Activated CD4-positive, alpha-beta T cell treated with anti-CD3 and anti-CD28 coated beads, Interleukin-2, amount 10 ng/mL, durations not matched to agents 7 days and 5 days (primary cell): ENCODE results near the gene LRBA. TPM values are rescaled to one million over a fixed set of nuclear protein-coding genes. Genes with fewer than 3 reads are reported as not detected.
"Not testable (repeated sequence)": the region's sequence is repeated elsewhere in the genome, so short reads cannot be mapped to it uniquely, and the experiment has no call there.

Experiments
- CTCF ChIA-PET: fragments of 350-600 bp; sonication (Branson Sonifier 250); formaldehyde crosslinking; loops from one replicate; lab custom pipeline; 2021; ENCODE audit warnings: antibody characterized with exemption; lab: Charles Lee
- POLR2A ChIA-PET: fragments of 350-600 bp; sonication (Branson Sonifier 250); formaldehyde crosslinking; loops from one replicate; lab custom pipeline; 2021; ENCODE audit warnings: antibody characterized with exemption; lab: Charles Lee
- DNase-seq: peaks from one replicate; pipeline ENCODE4 v3.0.0-alpha.2; 2020
- H3K27ac Mint-ChIP-seq: one replicate; pipeline ENCODE4 v1.8.0; 2021; ENCODE audit warnings: mild to moderate bottlenecking, moderate library complexity, mixed read lengths
- H3K27me3 Mint-ChIP-seq: one replicate; pipeline ENCODE4 v1.8.0; 2021; ENCODE audit warnings: mixed read lengths
- H3K36me3 Mint-ChIP-seq: one replicate; pipeline ENCODE4 v1.8.0; 2021; ENCODE audit warnings: low read depth, mixed read lengths
- H3K4me1 Mint-ChIP-seq: one replicate; pipeline ENCODE4 v1.8.0; 2021; ENCODE audit warnings: mixed read lengths
- H3K4me3 Mint-ChIP-seq: one replicate; pipeline ENCODE4 v1.8.0; 2021; ENCODE audit warnings: mild to moderate bottlenecking, moderate library complexity, mixed read lengths
- H3K9me3 Mint-ChIP-seq: one replicate; pipeline ENCODE4 v1.8.0; 2021; ENCODE audit warnings: mixed read lengths
- total RNA-seq, 2 experiments: library from RNA; stranded (reverse); gene quantifications; one replicate each; pipeline ENCODE4 v1.2.3, GENCODE V29; 2021

Gene LRBA
- total RNA-seq, 2 experiments from 2014 or later, result 44.7 to 49.6 TPM

DNA sequence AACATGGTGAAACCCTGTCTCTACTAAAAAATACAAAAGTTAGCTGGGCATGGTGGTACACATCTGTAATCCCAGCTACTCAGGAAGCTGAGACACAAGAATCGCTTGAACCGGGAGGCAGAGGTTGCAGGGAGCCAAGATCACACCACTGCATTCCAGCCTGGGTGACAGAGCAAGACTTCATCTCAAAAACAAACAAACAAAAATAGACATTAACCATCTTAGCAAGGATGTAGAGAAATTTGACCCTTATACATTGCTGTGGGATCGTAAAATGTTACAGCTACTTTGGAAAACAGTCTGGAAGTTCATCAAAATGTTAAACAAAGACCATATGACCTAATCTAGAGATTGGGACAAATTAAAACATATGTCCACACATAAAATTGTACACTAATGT is 96.5 kb downstream of the LRBA start:
- peak overlapping the region; percentile 16 for H3K27ac Mint-ChIP-seq
- H3K4me3 Mint-ChIP-seq, H3K4me1 Mint-ChIP-seq, H3K9me3 Mint-ChIP-seq, H3K27me3 Mint-ChIP-seq, DNase-seq, CTCF ChIA-PET, POLR2A ChIA-PET: not testable (repeated sequence)
- H3K36me3 Mint-ChIP-seq, result peaks cover 45% of the 10 kb centered on the region

DNA sequence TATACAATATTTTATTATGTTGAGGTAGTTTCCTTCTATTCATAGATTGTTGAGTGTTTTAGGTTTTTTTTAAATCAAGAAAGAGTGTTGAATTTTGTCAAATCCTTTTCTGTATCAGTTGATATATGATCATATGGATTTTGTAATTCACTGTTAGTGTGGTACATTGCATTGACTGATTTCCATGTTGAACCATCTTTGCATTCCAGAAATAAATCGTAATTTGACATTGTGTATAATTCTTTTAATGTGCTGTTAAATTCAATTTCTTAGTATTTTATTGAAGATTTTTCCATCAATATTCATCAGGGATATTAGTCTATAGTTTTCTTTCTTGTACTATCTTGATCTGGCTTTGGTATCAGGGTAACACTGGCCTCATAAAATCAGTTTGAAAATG is 103.8 kb downstream of the LRBA start:
- Mint-ChIP-seq H3K4me1 (peaks cover 10% of the 10 kb centered on the region), H3K4me3 (no peak overlapping the region), H3K36me3 (peaks cover 79% of the 10 kb centered on the region), H3K27me3 (no peaks in the 10 kb centered on the region), H3K9me3 (peaks cover 20% of the 10 kb centered on the region), H3K27ac (no peak overlapping the region)
- ChIA-PET POLR2A (no interaction called here), CTCF (no interaction called here)
- DNase-seq, result no peak

DNA sequence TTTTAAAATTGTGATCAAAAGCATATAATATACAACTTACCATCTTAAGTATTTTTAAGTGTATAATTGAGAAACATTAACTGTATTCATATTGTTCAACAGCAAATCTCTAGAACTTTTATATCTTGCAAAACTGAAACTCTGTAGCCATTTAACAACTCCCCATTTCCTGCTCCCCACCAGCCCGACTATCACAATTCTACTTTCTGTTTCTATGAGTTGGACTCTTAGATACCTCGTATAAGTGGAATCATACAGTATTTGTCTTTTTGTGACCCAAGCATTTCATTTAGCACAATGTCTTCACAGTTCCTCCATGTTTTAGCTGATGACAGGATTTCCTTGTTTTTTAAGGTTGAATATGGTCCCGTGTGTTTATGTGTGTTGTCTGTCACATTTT is 106.0 kb downstream of the LRBA start:
- H3K36me3 Mint-ChIP-seq, result peaks cover 79% of the 10 kb centered on the region
- no peak overlapping the region for H3K4me3 Mint-ChIP-seq
- peaks cover 20% of the 10 kb centered on the region for H3K9me3 Mint-ChIP-seq
- H3K4me1 Mint-ChIP-seq, result peaks cover 10% of the 10 kb centered on the region
- CTCF ChIA-PET, result no interaction called here
- no peaks in the 10 kb centered on the region for H3K27me3 Mint-ChIP-seq
- DNase-seq, result no peak
- POLR2A ChIA-PET, result no interaction called here
- peak overlapping the region; percentile 43 for H3K27ac Mint-ChIP-seq

DNA sequence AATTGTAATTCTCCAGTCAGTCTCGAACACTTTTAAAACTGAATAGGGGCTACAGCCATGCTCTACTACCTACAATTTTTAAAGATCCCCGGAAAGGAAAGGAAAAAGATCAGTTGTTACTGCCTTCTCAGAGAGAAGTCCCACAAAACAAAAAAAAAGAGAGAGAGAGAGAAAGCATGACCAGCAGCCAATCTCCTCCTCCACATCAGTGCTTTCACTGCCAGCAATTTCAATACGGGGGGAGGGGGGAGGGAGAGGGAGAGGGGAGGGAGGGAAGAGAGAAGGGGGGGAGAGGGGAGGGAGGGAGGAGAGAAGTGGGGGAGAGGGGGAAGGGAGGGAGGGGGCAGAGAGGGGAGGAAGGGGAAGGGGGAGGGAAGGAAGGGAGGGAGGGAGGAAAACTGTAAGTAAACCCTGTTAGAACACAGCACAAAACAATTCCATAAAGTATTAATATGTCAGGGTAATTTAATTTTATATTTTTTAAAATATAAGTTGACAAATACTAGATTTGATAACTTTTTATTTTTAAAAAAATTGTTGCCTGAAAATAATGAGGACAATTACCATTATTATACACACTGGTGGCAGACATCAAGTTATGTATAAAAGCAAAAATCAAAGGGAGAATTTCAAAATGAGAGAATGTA is 108.0 kb downstream of the LRBA start:
- POLR2A ChIA-PET, result no interaction called here

DNA sequence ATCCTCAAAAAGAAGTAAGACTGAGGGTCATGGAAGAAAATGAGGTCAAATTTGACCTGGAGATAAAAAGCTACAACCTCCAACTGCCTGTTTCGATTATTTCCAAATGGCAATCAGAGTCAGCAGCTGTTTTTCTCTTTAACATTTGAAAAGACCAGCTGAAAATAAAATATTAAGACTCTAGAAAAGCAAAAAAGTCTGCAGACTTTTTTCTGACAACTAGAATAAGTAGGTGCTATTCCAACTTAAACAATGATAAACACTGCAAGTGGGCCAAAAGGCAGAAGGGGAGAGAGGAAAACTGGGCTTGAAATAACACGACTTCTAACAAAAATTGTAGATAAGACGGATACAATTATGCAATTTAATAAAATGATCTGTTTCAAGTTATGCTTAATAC is 110.4 kb downstream of the LRBA start:
- DNase-seq, result no peak
- ChIA-PET CTCF (interaction anchor here (0.8 kb wide), 1 partner anchor 25 kb away, joined by 3 read pairs; no protein-coding TSS in a partner anchor), POLR2A (no interaction called here)
- Mint-ChIP-seq H3K4me1 (peaks cover 7% of the 10 kb centered on the region), H3K9me3 (no peaks in the 10 kb centered on the region), H3K4me3 (no peak overlapping the region), H3K27me3 (no peaks in the 10 kb centered on the region), H3K36me3 (peaks cover 60% of the 10 kb centered on the region), H3K27ac (no peak overlapping the region)

More for the DNA sequence above, 108.0 kb downstream of the LRBA start:
- no peak for DNase-seq
- H3K9me3 Mint-ChIP-seq, result peaks cover 13% of the 10 kb centered on the region
- no peak overlapping the region for H3K4me3 Mint-ChIP-seq
- peaks cover 10% of the 10 kb centered on the region for H3K4me1 Mint-ChIP-seq
- no peaks in the 10 kb centered on the region for H3K27me3 Mint-ChIP-seq
- H3K27ac Mint-ChIP-seq, result no peak overlapping the region
- CTCF ChIA-PET, result no interaction called here
- peaks cover 76% of the 10 kb centered on the region for H3K36me3 Mint-ChIP-seq

DNA sequence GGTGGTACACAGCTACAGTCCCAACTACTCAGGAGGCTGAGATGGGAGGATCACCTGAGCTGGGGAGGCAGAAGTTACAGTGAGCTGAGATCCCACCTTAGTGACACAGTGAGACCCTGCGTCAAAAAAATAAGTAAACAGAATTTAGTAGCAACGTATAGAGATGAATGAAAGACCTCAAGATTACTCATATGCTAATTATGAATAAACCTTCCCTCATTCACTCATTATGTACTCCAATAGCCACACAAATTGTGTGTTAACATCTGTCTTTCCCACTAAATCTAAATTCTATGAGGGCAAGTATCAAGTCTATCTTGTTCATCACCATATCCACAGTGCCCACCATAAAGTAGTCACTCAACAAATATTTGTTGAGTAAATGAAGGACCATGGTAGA is 111.5 kb downstream of the LRBA start:
- POLR2A ChIA-PET, result no interaction called here
- Mint-ChIP-seq H3K36me3 (peaks cover 58% of the 10 kb centered on the region), H3K4me1 (no peaks in the 10 kb centered on the region), H3K27me3 (no peaks in the 10 kb centered on the region), H3K27ac (no peak overlapping the region), H3K4me3 (no peak overlapping the region), H3K9me3 (no peaks in the 10 kb centered on the region)
- CTCF ChIA-PET, result no interaction called here
- DNase-seq, result no peak

DNA sequence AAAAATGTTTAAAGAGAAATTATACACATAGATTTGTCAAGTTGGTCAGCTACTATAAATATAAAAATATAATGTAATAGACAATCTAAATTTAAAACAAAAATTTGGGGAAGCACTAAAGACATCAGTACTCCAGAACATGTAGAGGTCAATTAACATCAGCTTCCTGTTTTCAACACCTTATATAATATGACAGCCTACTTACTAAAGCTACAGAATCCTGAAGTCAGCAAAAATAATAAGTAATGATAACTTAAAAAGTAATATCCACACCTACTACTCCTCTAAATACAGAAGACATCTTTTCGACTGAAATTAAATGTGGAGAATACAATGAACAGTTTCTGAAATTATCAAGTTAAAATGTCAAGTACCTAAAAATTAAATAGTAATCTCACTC is 118.6 kb downstream of the LRBA start:
- Mint-ChIP-seq H3K4me1 (no peaks in the 10 kb centered on the region), H3K27me3 (no peaks in the 10 kb centered on the region), H3K9me3 (no peaks in the 10 kb centered on the region), H3K36me3 (peaks cover 39% of the 10 kb centered on the region), H3K27ac (no peak overlapping the region), H3K4me3 (no peak overlapping the region)
- ChIA-PET POLR2A (no interaction called here), CTCF (interaction anchor here (1.0 kb wide), 1 partner anchor 65 kb away, joined by 3 read pairs; no protein-coding TSS in a partner anchor)
- DNase-seq, result no peak

DNA sequence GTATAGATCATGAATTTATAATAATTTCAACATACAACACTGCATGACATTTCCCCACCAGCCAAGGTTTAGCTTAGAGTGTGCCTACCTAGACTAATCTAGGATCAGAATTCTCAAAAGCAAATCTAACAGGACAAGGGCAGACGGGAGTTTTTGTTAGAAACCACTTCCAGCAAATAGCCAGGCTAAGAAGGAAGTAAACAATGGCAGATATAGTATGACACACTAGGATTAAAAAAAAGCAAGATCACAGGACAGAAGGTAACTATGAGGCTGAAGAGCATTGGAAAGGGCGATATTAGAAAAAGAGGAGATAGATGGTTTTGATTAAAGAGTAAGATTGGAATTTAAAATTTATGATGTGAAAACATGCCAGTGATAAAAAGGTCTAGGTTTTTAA is 124.8 kb downstream of the LRBA start:
- no peak overlapping the region for H3K27ac Mint-ChIP-seq
- POLR2A ChIA-PET, result no interaction called here
- H3K9me3 Mint-ChIP-seq, result no peaks in the 10 kb centered on the region
- no peak for DNase-seq
- H3K4me1 Mint-ChIP-seq, result peaks cover 12% of the 10 kb centered on the region
- CTCF ChIA-PET, result no interaction called here
- no peaks in the 10 kb centered on the region for H3K27me3 Mint-ChIP-seq
- peaks cover 29% of the 10 kb centered on the region for H3K36me3 Mint-ChIP-seq
- H3K4me3 Mint-ChIP-seq, result no peak overlapping the region

DNA sequence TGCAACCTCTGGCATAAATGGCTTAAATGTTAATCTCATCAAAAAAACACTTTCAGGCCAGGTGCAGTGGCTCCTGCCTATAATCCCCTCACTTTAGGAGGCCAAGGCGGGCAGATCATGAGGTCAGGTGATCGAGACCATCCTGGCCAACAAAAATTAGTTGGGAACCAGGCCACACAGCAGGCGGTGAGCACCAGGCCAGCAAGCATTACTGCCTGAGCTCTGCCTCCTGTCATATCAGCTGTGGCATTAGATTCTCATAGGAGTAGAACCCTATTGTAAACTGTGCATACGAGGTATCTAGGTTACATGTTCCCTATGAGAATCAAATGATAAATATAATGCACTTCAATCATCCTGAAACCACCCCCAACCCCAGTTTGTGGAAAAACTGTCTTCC is 125.8 kb downstream of the LRBA start:
- DNase-seq, result no peak
- H3K27ac Mint-ChIP-seq, result no peak overlapping the region
- no peaks in the 10 kb centered on the region for H3K9me3 Mint-ChIP-seq
- ChIA-PET POLR2A (no interaction called here), CTCF (no interaction called here)
- H3K4me3 Mint-ChIP-seq, result no peak overlapping the region
- no peaks in the 10 kb centered on the region for H3K27me3 Mint-ChIP-seq
- peaks cover 26% of the 10 kb centered on the region for H3K36me3 Mint-ChIP-seq
- H3K4me1 Mint-ChIP-seq, result peaks cover 12% of the 10 kb centered on the region

DNA sequence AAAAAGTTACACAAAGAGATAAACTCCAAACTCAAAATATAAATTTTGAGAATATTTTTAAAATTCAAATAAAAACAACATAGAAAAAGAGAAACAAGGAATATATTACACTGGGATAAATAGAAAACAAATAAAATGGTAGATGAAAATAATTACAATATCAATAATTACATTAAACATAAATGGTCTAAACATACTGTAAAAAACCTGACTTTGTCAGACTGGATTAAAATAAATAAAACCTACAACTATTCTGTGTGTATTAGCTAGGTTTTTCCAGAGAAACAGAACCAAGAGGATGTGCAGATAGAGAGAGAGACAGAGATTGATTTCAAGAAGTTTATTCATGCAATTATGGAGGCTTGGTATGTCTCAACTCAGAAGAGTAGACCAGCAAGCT is 126.5 kb downstream of the LRBA start:
- H3K27ac Mint-ChIP-seq, result no peak overlapping the region
- no peaks in the 10 kb centered on the region for H3K27me3 Mint-ChIP-seq
- peaks cover 22% of the 10 kb centered on the region for H3K36me3 Mint-ChIP-seq
- no peak overlapping the region for H3K4me3 Mint-ChIP-seq
- H3K9me3 Mint-ChIP-seq, result no peaks in the 10 kb centered on the region
- ChIA-PET POLR2A (no interaction called here), CTCF (no interaction called here)
- H3K4me1 Mint-ChIP-seq, result peaks cover 12% of the 10 kb centered on the region
- DNase-seq, result no peak

DNA sequence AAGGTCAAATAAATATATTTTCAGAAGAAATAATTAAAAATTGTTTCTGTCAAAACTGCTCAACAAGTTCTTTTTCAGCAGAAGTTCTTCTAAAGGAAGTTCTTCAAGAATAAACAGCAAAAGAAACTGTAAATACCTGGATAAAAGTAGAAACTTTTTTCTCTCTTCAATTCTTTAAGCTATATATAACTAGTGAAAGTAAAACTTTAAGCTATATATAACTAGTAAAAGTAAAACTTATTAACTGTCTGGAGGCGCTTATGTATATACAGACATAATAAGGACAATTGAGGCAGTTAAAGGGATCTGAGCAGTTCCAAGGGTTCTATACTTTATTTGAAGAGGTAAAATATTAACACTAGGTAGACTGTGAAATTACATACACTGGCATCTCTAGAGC is 126.9 kb downstream of the LRBA start:
- Mint-ChIP-seq H3K9me3 (no peaks in the 10 kb centered on the region), H3K4me3 (no peak overlapping the region), H3K27me3 (no peaks in the 10 kb centered on the region), H3K36me3 (peaks cover 22% of the 10 kb centered on the region), H3K27ac (no peak overlapping the region), H3K4me1 (peaks cover 12% of the 10 kb centered on the region)
- CTCF ChIA-PET, result no interaction called here
- POLR2A ChIA-PET, result no interaction called here
- DNase-seq, result no peak

DNA sequence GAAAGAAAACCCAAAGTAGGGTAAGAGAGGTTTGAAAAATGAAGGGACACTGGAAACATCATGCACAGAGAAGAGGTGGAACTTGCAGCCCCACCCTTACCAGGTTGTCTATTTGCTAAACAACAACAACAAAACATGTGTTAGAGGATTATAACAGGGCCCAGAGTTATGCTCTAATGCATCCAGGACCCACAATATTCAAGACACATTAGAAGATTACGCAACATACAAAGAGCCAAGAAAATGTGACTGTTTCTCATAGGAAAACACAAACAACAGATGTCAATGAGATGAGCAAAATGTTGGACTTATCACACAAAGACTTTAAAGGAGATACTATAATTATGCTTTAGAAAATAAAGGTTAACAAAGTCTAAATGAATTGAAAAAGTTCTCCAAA is 128.5 kb downstream of the LRBA start:
- peaks cover 18% of the 10 kb centered on the region for H3K36me3 Mint-ChIP-seq
- POLR2A ChIA-PET, result no interaction called here
- DNase-seq, result no peak
- no peaks in the 10 kb centered on the region for H3K27me3 Mint-ChIP-seq
- H3K27ac Mint-ChIP-seq, result no peak overlapping the region
- peaks cover 12% of the 10 kb centered on the region for H3K4me1 Mint-ChIP-seq
- no peaks in the 10 kb centered on the region for H3K9me3 Mint-ChIP-seq
- CTCF ChIA-PET, result no interaction called here
- H3K4me3 Mint-ChIP-seq, result no peak overlapping the region

DNA sequence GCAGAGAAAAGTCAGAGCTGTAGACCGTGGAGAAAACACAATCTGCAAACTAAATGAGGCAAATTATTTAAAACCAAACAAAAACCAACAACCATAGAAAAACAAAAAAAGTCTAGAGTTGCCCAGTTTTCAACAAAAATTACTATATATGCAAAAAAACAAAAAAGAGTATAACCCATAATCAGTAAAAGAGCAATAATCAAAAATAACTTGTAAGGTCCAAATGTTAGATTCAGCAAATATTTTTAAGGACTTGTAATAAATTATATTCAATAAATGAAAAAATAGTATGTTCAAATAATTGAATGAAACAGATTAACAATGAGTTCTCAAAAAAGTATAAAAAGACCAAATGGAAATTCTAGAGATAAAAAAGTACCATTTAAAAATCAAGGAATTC is 130.5 kb downstream of the LRBA start:
- ChIA-PET CTCF (no interaction called here), POLR2A (no interaction called here)
- H3K27ac Mint-ChIP-seq, result no peak overlapping the region
- peaks cover 33% of the 10 kb centered on the region for H3K36me3 Mint-ChIP-seq
- no peak overlapping the region for H3K4me3 Mint-ChIP-seq
- peaks cover 6% of the 10 kb centered on the region for H3K4me1 Mint-ChIP-seq
- DNase-seq, result no peak
- peaks cover 2% of the 10 kb centered on the region for H3K9me3 Mint-ChIP-seq
- H3K27me3 Mint-ChIP-seq, result no peaks in the 10 kb centered on the region

DNA sequence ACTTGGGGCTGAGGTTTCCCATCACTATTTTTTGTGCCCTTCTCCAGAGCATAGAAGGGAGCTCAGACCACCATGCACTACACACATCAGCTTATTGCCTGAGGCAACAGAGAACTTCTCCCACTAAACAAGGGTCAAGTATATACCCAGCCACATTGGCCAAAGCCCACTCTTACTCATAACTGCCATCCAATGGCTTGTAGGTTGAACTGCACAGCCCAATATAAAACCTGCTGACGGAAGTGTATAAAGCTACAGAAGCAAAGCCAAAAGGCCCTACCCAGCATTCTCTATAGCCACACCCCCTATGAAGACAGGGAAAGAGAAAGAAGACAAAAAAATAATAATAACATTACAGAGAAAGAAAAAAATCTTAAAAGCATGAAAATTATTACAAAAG is 139.7 kb downstream of the LRBA start:
- CTCF ChIA-PET, result no interaction called here
- H3K36me3 Mint-ChIP-seq, result peaks cover 50% of the 10 kb centered on the region

More for the DNA sequence above, 139.7 kb downstream of the LRBA start:
- no peak for DNase-seq
- Mint-ChIP-seq H3K9me3 (peaks cover 14% of the 10 kb centered on the region), H3K4me3 (no peak overlapping the region), H3K27me3 (no peaks in the 10 kb centered on the region), H3K27ac (no peak overlapping the region), H3K4me1 (peaks cover 4% of the 10 kb centered on the region)
- POLR2A ChIA-PET, result no interaction called here
